Femur (tissue), 1 donor: ENCODE data around the gene TOR4A.
A peak's percentile ranks its signal among the peaks of the same experiment; 100 is the strongest.
"Not testable (repeated sequence)": the region's sequence is repeated elsewhere in the genome, so short reads cannot be mapped to it uniquely, and the experiment has no call there.

Source experiments
- DNase-seq: peaks from one replicate; pipeline ENCODE4 v3.0.0-alpha.2; 2017

Gene TOR4A

DNA sequence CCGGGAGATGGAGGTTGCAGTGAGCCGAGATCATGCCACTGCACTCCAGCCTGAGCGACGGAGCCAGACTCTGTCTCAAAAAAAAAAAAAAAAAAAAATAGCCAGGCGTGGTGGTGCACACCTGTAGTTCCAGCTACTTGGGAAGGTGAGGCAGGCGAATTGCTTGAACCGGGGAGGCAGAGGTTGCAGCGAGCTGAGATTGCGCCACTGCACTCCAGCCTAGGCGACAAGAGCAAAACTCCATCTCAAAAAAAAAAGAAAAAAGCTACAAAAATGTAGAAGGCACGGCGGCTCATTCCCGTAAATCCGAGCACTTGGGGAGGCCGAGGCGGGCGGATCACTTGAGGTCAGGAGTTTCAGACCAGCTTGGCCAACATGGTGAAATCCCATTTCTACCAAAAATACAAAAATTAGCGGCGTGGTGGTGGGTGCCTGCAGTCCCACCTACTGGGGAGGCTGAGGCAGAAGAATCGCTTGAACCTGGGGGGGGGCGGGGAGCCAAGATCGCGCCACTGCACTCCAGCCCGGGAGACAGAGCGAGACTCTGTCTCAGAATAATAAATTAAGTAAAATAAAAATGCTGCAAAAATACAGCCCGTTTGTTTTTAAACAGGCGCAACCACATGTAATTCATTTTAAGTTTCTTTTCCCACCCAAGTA lies 37.9 kb upstream of the TOR4A start:
- not testable (repeated sequence) for DNase-seq

- peak; percentile 88 for DNase-seq
Measured at GRCh38 chr9:137240318-137240840, 37.1 kb upstream of the TOR4A start.

DNA sequence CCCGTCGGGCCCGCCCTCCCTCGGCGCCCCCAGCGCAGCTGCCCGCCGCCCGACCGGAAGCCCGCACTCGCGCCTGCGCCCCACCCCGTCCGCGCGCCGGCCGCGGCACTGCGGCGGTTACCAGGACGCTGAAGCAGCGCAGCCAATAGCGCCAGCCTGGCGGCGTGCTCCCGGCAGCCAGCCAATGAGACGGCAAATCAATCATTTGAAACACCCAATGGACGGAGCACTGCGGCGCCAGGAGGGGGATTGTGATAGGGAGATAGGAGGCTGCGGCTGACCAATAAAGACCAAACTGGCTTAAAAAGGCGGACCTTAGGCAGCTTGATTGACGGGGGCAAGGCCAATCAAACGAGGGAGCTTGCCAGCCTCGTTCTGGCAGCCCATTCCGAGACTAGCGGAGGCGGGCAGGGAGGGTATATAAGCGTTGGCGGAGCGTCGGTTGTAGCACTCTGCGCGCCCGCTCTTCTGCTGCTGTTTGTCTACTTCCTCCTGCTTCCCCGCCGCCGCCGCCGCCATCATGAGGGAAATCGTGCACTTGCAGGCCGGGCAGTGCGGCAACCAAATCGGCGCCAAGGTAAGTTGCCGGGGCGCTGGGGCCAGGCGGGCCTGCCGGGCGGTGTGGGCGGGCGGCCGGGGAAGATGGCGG lies 36.6 kb upstream of the TOR4A start, which contains the start of gene TUBB4B:
TSS of gene TUBB4B (plus strand) at position 447 of the 649 bp plus-strand sequence. CDS start at position 521, 74 bp downstream.
- peak; percentile 100 for DNase-seq

- DNase-seq: no peak
Measured at GRCh38 chr9:137241490-137242268, 35.8 kb upstream of the TOR4A start.

GRCh38 chr9:137242269-137243203 lies 35.0 kb upstream of the TOR4A start:
- DNase-seq: no peak

GRCh38 chr9:137243266-137243625 lies 34.3 kb upstream of the TOR4A start:
- DNase-seq: not testable (repeated sequence)

DNA sequence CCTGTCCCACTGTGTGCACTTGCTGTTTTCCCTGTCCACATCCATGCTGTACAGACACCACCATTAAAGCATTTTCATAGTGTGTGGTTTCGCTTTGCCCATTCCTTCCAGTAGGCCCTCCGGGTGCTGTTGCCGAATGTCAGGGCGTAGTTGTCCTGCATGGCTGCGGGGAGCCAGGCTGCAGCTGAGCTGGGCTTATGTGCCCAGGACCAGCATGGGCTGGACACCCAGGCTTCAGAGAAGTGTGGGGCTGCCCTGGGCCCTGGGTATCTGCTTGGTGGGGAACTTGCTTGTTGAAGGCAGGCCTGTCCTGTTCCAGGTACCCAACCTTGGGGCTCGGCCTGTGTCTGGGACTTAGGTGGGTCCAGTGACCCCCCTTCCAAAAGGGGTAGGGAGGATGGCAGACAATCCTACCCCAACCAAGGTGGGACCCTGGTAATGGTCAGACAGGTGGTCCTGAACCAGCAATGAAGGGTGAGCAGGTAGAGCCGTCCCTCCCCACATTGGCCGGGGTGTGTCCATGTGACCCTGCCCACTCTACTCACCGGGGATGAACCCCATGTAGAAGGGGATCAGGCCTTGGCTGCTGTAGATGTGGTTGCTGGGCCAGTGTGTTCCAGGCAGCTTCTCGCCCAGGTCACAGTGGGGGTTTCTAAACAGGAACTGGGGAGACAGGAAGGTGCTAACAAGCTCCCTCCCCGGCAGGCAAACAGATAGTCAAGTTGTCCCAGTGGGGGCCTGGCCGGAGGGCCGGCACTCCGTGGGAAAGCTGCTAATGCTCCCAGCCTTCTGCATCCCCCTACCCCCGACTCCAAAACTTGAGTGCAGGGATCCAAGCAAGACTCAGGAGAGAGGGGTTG lies 33.7 kb upstream of the TOR4A start:
- DNase-seq: no peak

GRCh38 chr9:137244486-137245449 lies 32.8 kb upstream of the TOR4A start:
- no peak for DNase-seq

GRCh38 chr9:137245450-137246421 lies 31.8 kb upstream of the TOR4A start:
- no peak for DNase-seq

- no peak for DNase-seq
Measured at GRCh38 chr9:137247135-137247915, 30.2 kb upstream of the TOR4A start.

- DNase-seq: no peak
Measured at GRCh38 chr9:137247916-137248175, 29.7 kb upstream of the TOR4A start.

DNA sequence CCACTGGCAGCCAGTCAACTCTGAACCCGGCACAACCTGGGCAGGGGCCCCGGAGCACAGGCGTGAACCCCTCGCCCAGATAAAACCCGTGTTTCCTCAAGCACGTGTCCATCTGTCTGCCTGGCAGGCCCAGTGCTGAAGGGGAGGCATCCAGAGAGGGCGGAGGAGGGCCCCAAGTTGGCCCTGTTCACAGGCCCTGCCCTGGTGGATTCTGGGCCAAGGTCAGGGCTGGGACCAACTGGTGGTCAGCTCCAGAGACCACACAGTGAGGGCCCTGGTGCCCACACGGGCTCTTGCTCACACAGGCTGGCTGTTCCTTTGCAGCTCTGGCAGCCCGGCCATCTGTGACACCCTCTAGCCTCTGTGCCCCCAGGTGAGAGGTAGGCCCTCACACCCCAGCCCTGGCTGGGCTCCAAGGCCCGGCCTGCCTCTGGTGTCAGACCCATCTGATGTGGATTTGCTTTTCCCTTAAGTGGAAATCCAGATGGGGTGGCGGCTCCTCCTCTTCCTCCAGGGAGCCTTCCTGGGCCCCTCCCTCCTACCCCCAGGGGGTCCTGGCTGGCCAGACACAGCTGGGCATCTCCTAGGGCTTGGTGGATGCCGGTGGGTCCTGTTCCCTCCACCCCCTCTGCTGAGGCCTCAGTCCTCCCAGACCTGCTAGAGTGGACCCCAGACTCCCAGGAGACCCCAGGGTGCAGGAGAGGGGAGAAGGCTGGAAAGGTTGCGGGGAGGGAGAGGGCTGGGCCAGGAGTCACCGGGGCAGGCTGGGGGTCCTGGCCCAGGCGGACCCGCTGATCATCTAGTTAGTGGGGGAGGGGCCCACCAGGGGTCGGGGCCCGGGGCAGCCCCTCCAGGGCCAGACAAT lies 27.0 kb upstream of the TOR4A start:
- no peak for DNase-seq

DNA sequence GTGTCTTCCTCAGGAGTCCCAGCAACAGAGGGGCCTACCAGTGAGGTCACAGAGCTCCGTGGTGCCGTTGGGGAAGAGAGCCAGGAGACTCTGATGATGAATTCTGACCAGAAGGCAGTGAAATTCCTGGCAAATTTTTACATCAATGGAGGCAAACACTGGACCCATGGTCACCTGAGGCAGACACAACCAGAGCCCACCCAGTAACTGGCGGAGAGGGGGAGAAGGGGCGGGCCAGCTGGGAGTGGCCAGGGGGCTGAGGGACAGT lies 26.4 kb upstream of the TOR4A start, which contains the start of gene STPG3:
TSS of gene STPG3 (plus strand) at position 93 of the 268 bp plus-strand sequence. CDS start at position 94, 1 bp downstream.
- no peak for DNase-seq

GRCh38 chr9:137251490-137252268 lies 25.8 kb upstream of the TOR4A start:
- no peak for DNase-seq

DNA sequence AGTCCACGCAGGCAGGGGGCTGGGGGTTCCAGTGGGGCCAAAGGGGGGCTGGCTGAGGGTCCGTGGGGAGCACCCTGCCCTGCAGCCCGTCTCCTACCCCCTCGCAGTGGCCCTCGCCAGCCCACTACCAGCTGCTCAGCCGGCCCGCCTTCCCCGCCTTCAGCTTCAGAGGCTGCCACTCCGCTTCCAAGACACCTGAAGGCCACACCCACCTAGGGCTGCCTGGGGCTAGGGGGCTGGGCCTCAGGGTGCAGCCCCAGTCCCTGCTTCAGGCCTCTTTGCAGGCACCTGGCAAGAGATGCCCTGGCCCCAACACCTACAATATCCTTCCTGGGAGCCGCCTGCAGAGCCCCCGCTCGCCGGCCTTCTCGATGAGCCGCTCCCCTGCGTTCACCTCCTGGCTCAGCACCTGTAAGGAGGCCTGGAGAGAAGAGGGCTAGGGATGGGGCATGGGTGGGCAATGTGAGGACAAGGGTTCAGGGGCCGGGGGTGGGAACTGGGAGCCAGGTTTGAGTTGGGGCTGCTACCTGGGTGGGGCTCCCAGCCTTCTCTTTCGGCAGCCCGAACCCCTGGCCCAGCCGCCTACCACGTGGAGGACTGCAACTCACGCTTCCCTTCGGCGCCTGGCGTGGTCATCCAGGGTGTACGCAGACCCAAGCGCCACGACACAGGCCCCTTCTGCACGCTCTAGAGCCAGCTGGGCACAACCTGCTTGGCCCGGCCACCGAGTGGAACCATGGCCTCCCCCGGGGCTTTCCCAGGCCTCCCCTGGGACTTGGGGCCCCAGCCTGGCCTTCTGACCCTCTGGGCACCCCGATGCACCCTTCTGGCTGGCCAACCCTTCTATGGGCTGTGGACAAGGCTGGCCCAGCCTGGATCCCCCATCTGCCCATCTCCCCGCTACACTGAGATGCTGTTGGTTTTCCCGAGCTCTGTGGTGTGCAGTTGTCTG lies 24.7 kb upstream of the TOR4A start:
- no peak for DNase-seq
